Myocyte (in vitro differentiated cells): Measurements from ENCODE around the gene CHCHD3. TPM values are rescaled to one million over a fixed set of nuclear protein-coding genes. Genes with fewer than 3 reads are reported as not detected.

Source experiments
- DNase-seq: peaks from one replicate; pipeline ENCODE4 v3.0.0-alpha.2; 2012; ENCODE audit warnings: low read depth
- total RNA-seq: library from RNA; depleted of rRNA; stranded (reverse); fragments of >200 nt; gene quantifications from 2 replicates; pipeline ENCODE4 v1.2.3, GENCODE V29; 2014

The CHCHD3 gene
- total RNA-seq, 1 donor from 2014 or later: 133 TPM

DNA sequence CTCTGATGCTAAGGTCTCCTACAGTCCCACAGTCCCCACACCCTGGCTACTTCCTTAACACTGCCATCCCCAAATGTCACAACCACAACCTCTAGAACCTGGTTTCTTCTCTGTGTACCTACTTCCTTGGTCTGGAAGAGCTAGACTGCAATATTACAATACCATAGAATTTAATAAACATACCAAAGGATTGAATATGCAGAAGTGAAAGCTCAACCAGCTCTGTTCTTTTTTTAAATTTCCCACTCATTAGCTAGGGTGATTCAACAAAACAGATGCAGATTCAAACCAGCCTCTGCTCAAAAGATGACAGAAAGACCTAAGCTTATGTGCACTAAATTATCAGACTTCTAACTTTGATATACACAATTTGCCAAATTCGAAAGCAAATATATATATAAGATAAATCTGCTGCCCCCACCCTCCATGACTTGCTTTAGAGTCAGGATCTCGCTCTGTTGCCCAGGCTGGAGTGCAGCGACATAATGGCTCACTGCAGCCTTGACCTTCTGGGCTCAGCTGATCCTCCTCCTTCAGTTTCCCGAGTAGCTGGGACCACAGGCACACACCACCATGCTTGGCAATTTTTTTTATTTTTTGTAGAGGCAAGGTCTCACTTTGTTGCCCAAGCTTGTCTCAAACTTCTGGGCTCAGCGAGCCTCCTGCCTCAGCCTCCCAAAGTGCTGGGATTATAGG is 212.6 kb downstream of the CHCHD3 start:
- DNase-seq: peak; percentile 38

DNA sequence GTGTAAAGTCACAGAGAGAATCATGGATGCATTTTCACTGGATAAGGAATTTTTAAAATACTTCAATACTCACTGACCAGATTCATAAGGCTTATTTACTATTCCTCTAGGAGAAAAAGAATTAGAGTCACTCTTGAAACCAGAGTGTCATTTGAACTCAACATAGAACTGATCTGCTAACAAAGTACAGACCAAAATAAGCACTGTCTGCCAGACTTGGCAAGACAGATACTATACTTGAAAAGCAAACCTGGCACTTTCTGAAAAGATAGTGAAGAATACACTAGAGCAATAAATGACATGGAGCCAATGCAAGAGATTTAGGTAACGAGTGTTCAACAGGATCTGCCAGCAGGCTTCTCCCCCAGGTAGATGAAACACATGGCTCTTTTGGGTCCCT is 215.3 kb downstream of the CHCHD3 start:
- no peak for DNase-seq

GRCh38 chr7:132866144-132866531 is 215.8 kb downstream of the CHCHD3 start:
- DNase-seq: no peak

- peak; percentile 30 for DNase-seq
These were observed 216.3 kb downstream of the CHCHD3 start for GRCh38 chr7:132865366-132866143.

DNA sequence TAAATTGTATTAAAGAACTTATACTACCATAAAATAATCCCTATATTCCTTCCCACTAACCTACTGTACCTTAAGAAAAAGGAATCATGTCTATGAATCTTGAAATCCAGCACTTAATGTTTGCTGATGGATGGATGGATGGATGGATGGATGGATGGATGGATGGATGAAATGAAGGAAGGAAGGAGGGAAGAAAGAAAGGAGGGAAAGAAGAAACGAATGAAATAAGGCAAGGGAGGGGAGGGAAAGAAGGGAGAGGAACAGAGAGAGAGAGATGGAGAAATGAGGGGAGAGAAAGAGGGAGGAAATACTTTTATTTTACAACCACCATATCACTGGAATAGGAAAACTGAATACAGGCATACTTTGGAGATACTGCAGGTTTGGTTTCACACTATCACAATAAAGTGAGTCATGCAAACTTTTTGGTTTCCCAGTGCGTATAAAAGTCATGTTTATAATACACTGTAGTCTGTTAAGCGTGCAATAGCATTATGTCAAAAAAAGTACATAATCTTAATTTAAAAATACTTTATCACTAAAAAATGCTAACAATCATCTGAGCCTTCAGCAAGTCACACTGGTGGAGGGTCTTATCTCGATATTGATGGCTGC is 219.8 kb downstream of the CHCHD3 start:
- no peak for DNase-seq

- no peak for DNase-seq
These were observed 220.5 kb downstream of the CHCHD3 start for GRCh38 chr7:132861424-132861823.

GRCh38 chr7:132859199-132859598 is 222.7 kb downstream of the CHCHD3 start:
- DNase-seq: no peak

- no peak for DNase-seq
These were observed 223.1 kb downstream of the CHCHD3 start for GRCh38 chr7:132858760-132859159.

GRCh38 chr7:132858251-132858650 is 223.6 kb downstream of the CHCHD3 start:
- DNase-seq: no peak

- no peak for DNase-seq
These were observed 224.2 kb downstream of the CHCHD3 start for GRCh38 chr7:132857703-132858102.

GRCh38 chr7:132857031-132857430 is 224.9 kb downstream of the CHCHD3 start:
- DNase-seq: no peak

GRCh38 chr7:132856416-132856815 is 225.5 kb downstream of the CHCHD3 start:
- DNase-seq: no peak

DNA sequence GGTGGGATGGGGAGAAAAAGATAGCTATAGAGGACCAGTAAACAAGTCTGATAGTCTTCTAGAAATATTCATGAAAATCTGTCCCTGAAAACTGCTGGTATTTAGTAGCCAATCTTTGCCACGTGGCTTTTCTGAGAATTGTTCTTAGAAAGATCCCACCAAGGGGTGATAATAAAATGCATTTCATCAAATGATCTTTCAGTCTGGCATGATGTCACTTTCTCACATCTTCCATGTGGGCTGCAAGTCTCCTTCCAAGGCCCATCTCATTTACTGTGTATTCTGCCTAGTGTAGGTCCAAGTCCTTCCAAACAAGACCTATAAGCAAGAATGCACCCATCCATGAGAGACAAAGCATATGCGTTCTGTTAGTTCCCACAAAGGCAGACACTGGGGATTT is 226.0 kb downstream of the CHCHD3 start:
- no peak for DNase-seq

DNA sequence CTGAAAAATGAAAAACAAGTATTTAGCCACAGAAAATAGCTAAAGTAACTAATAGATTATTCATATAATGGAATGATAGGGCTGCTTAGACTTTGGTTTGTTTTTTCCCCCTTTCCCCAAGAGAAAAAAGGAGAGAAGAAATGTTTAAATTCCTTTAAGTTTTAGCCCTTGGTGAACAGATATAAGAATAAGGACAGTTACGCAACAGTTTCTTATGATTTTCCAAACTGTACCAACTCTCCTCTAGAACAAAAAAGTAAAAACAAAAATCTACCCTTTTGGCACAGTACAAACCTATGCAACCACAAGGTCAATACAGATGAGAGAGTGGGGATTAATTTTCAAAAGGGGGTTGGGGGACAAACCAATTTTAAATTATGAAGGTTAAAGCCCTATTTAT is 227.7 kb downstream of the CHCHD3 start:
- DNase-seq: no peak

GRCh38 chr7:132847376-132847775 is 234.5 kb downstream of the CHCHD3 start:
- no peak for DNase-seq

DNA sequence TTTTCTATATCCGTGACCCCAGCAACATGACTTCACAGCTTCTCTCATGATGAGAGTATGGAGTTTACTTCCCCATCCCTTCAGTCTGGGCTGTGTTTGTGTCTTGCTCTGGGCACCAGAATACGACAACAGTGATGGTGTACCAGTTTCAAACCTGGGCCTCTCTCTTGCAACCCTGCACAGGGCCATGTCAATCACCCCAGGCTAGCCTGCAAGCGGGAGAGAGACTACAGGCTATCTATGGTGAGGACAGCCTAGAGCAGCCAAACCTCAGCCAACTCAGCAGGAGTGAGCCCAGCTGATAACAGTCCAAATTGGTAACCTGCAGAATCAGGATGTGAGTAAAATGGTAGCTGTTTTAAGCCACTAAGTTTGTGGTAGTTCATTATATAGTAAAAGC is 235.8 kb downstream of the CHCHD3 start:
- peak; percentile 9 for DNase-seq

- DNase-seq: no peak
These were observed 239.4 kb downstream of the CHCHD3 start for GRCh38 chr7:132842478-132842877.

DNA sequence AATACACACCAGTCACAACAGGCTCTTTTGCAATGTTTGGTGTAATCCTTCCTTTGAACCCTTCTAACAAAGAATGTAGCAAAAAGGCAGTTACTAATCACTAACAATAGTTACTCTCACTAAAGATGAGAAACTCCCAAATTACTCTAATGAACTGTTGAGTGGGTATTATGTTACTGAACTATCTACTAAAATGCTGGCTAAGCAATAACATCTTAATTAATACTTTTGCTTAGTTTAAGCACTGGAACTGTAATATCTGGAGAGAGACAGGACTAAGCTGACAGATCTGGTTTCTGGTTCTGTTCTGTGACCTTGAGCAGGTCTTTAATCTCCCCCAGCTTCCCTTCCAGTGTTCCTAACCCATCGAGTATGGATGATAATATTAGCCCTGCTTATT is 241.7 kb downstream of the CHCHD3 start:
- DNase-seq: no peak

GRCh38 chr7:132838313-132838712 is 243.6 kb downstream of the CHCHD3 start:
- no peak for DNase-seq

GRCh38 chr7:132837529-132837928 is 244.4 kb downstream of the CHCHD3 start:
- DNase-seq: peak; percentile 34

GRCh38 chr7:132836746-132837145 is 245.1 kb downstream of the CHCHD3 start:
- DNase-seq: peak; percentile 10

DNA sequence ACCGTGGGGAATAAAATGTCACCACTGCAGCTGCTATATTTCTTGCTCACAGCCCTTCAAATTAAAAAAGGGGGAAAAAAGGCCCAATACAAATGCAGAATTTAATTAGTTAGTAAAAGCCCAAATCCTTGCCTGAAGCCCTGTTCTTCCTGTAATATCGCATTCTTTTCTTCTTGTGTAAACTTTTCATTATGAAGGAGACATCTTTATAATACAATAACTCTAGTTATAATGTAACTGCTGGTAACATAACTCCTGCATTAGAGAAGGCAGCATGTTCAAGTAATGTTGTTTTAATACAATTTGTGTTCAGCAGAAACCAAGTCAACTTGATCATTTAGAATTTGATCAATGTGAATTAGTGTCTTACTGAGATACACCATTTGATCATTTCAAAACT is 250.9 kb downstream of the CHCHD3 start:
- DNase-seq: no peak
